Measurements from ENCODE around the gene PGP. TPM values are rescaled to one million over a fixed set of nuclear protein-coding genes. Genes with fewer than 3 reads are reported as not detected.
A peak's percentile ranks its signal among the peaks of the same experiment; 100 is the strongest.

The PGP gene
- total RNA-seq, 1 experiment from 2014 or later = 48.7 TPM

DNA sequence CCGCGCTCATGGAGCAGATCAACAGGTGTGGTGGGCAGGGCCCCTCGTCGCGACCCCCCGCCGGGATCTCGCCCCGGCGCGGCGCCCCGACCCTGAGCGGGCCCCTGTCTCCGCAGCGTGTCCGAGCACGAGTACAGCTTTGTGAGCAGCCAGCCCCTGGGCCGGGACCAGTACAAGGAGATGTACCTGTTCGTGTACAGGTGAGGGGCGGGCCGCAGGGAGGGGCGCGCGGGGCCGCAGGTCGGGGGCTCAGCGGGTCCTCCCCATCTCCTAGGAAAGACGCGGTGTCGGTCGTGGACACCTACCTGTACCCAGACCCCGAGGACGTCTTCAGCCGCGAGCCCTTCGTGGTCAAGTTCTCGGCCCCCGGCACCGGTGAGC lies 22.5 kb upstream of the PGP start:
- POLR2A ChIA-PET = no interaction called here
- ATAC-seq (no peak), DNase-seq (ENCODE audit: low read depth, low spot score) (no peak)
- Histone ChIP-seq H3K4me1 (ENCODE audit: control insufficient read depth, insufficient read depth, low read length) (peaks cover 8% of the 10 kb centered on the region), H3K4me3 (ENCODE audit: low read depth in 2 of 2, low read length in 2 of 2) (no peak overlapping the region), H3K27ac (ENCODE audit: low read length) (no peak overlapping the region), H3K27me3 (ENCODE audit: control insufficient read depth, insufficient read depth, low read length) (no peaks in the 10 kb centered on the region), H3K9me3 (ENCODE audit: control insufficient read depth, insufficient read depth, low read depth, low read length) (no peaks in the 10 kb centered on the region), H3K36me3 (ENCODE audit: control insufficient read depth, insufficient read depth, low read length) (no peaks in the 10 kb centered on the region; the same call in 1 of the 2 replicates)
- intact Hi-C loops (cut with micrococcal nuclease; ENCODE audit: unreplicated experiment) (no loop called here), in situ Hi-C loops (cut with HindIII; ENCODE audit: low pct_unique_long_range_greater_than_20kb, low sequenced_read_pairs) (no loop called here)
- CTCF ChIA-PET = interaction anchor here (0.6 kb wide), 1 partner anchor 15 kb away, joined by 3 read pairs; no protein-coding TSS in a partner anchor
- BruUV-seq (replicated peaks) = no TSS peak
- TF ChIP-seq SIN3A (IDR thresholded peaks at IDR 0.05; ENCODE audit: borderline replicate concordance, insufficient read depth, low read depth, low read length) (no peak), POLR2AphosphoS5 (IDR thresholded peaks at IDR 0.05; ENCODE audit: low read depth, low read length) (no peak), TCF7L2 (IDR thresholded peaks at IDR 0.05; ENCODE audit: low read depth, low read length) (no peak)
- TF ChIP-seq, protein P1, sequence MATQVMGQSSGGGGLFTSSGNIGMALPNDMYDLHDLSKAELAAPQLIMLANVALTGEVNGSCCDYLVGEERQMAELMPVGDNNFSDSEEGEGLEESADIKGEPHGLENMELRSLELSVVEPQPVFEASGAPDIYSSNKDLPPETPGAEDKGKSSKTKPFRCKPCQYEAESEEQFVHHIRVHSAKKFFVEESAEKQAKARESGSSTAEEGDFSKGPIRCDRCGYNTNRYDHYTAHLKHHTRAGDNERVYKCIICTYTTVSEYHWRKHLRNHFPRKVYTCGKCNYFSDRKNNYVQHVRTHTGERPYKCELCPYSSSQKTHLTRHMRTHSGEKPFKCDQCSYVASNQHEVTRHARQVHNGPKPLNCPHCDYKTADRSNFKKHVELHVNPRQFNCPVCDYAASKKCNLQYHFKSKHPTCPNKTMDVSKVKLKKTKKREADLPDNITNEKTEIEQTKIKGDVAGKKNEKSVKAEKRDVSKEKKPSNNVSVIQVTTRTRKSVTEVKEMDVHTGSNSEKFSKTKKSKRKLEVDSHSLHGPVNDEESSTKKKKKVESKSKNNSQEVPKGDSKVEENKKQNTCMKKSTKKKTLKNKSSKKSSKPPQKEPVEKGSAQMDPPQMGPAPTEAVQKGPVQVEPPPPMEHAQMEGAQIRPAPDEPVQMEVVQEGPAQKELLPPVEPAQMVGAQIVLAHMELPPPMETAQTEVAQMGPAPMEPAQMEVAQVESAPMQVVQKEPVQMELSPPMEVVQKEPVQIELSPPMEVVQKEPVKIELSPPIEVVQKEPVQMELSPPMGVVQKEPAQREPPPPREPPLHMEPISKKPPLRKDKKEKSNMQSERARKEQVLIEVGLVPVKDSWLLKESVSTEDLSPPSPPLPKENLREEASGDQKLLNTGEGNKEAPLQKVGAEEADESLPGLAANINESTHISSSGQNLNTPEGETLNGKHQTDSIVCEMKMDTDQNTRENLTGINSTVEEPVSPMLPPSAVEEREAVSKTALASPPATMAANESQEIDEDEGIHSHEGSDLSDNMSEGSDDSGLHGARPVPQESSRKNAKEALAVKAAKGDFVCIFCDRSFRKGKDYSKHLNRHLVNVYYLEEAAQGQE (IDR thresholded peaks at IDR 0.05; ENCODE audit: insufficient read depth in 1 of 2, low read depth in 2 of 2, low read length in 1 of 2) = no peak
- TF ChIP-seq, protein P2, sequence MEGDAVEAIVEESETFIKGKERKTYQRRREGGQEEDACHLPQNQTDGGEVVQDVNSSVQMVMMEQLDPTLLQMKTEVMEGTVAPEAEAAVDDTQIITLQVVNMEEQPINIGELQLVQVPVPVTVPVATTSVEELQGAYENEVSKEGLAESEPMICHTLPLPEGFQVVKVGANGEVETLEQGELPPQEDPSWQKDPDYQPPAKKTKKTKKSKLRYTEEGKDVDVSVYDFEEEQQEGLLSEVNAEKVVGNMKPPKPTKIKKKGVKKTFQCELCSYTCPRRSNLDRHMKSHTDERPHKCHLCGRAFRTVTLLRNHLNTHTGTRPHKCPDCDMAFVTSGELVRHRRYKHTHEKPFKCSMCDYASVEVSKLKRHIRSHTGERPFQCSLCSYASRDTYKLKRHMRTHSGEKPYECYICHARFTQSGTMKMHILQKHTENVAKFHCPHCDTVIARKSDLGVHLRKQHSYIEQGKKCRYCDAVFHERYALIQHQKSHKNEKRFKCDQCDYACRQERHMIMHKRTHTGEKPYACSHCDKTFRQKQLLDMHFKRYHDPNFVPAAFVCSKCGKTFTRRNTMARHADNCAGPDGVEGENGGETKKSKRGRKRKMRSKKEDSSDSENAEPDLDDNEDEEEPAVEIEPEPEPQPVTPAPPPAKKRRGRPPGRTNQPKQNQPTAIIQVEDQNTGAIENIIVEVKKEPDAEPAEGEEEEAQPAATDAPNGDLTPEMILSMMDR (IDR thresholded peaks at IDR 0.05) = no peak

DNA sequence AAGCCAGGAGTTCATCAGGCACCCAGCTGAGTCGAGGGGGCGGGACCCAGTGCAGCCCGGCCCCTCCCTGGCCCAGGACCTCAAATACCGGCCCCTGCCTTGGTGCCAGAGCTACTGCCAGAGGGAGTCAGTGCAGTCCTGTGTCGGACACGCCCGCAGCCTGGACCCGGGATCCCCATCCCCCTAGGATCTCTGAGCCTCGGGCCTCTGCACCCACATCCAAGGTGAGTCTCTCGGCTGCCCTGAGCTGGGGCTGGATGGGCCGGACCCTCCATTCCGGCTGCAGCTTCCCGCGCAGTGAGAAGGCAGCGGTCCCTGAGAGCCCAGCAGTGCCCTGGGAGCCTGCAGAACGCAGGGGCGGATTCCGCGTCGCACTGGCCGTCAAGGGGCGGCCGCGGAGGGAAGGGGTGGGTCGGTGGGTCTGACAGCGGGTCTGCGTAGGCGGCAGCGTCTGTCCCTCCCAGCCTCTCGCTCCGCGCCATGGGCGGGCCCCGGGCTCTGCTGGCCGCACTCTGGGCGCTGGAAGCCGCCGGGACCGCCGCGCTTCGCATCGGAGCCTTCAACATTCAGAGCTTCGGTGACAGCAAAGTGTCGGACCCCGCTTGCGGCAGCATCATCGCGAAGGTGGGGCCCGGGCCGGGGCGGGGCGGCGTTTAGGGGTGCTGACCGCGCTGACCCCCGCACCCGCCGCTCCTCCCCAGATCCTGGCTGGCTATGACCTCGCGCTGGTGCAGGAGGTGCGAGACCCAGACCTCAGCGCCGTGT lies 21.9 kb upstream of the PGP start, which contains the start of gene DNASE1L2:
Gene DNASE1L2 (plus strand): TSS at position 108 of the 765 bp plus-strand sequence. CDS start 373 bp downstream, at position 481.
- Histone ChIP-seq H3K9me3 (ENCODE audit: control insufficient read depth, insufficient read depth, low read depth, low read length) (no peaks in the 10 kb centered on the region), H3K27ac (ENCODE audit: low read length) (no peak within 1 kb of the TSS), H3K27me3 (ENCODE audit: control insufficient read depth, insufficient read depth, low read length) (no peaks in the 10 kb centered on the region), H3K36me3 (ENCODE audit: control insufficient read depth, insufficient read depth, low read length) (no peaks in the 10 kb centered on the region; the same call in 1 of the 2 replicates), H3K4me1 (ENCODE audit: control insufficient read depth, insufficient read depth, low read length) (peaks cover 8% of the 10 kb centered on the region), H3K4me3 (ENCODE audit: low read depth in 2 of 2, low read length in 2 of 2) (no peak within 1 kb of the TSS)
- in situ Hi-C loops (cut with HindIII; ENCODE audit: low pct_unique_long_range_greater_than_20kb, low sequenced_read_pairs) = no loop called here
- DNase-seq (ENCODE audit: low read depth, low spot score) = no peak
- ATAC-seq = peak; percentile 62
- ChIA-PET POLR2A (no interaction called here), CTCF (no interaction called here)
- TF ChIP-seq, protein P1 (IDR thresholded peaks at IDR 0.05; ENCODE audit: insufficient read depth in 1 of 2, low read depth in 2 of 2, low read length in 1 of 2) = no peak
- 0 out of 2 replicates have a peak, but pooled peaks have one; percentile 43 for TF ChIP-seq SIN3A (IDR thresholded peaks at IDR 0.05; ENCODE audit: borderline replicate concordance, insufficient read depth, low read depth, low read length)
- intact Hi-C loops (cut with micrococcal nuclease; ENCODE audit: unreplicated experiment) = no loop called here
- no TSS peak for BruUV-seq (replicated peaks)
